Endometrium (tissue), 2 donors: ENCODE results near the gene RNPS1.
"Not testable (repeated sequence)": the region's sequence is repeated elsewhere in the genome, so short reads cannot be mapped to it uniquely, and the experiment has no call there.

ENCODE experiments used
- FAIRE-seq: peaks from 2 replicates; lab custom pipeline; 2012; peaks lifted over from hg19 to GRCh38; lab: Jason Lieb, UNC
- donor health status: control.
- donor health status: control.

RNPS1 gene

GRCh38 chr16:2282866-2283555 lies 15.1 kb upstream of the RNPS1 start:
- no peak for FAIRE-seq

GRCh38 chr16:2282262-2282661 lies 14.3 kb upstream of the RNPS1 start:
- no peak for FAIRE-seq

- FAIRE-seq, result no peak
Observed at GRCh38 chr16:2280981-2281542, 13.1 kb upstream of the RNPS1 start.

DNA sequence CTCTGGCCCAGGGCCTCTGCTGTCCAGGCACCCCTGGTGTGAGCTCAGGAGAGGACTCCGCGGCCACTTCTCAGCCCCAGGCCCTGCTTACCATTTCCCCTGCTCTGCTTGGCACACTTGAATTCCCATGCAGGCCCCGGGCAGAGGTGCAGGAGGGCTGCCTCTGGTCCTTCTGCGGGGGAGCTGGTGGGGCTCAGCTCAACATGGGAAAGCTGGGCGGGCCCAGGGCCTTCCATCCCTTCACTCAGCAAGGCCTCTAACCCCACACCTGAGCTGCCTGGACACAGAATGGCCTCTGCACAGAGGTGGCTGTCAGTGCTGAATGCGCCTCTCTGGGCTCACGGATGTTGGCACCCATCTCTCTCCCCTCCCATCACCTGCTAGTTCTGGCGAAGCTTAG lies 12.5 kb upstream of the RNPS1 start:
- FAIRE-seq, result no peak

DNA sequence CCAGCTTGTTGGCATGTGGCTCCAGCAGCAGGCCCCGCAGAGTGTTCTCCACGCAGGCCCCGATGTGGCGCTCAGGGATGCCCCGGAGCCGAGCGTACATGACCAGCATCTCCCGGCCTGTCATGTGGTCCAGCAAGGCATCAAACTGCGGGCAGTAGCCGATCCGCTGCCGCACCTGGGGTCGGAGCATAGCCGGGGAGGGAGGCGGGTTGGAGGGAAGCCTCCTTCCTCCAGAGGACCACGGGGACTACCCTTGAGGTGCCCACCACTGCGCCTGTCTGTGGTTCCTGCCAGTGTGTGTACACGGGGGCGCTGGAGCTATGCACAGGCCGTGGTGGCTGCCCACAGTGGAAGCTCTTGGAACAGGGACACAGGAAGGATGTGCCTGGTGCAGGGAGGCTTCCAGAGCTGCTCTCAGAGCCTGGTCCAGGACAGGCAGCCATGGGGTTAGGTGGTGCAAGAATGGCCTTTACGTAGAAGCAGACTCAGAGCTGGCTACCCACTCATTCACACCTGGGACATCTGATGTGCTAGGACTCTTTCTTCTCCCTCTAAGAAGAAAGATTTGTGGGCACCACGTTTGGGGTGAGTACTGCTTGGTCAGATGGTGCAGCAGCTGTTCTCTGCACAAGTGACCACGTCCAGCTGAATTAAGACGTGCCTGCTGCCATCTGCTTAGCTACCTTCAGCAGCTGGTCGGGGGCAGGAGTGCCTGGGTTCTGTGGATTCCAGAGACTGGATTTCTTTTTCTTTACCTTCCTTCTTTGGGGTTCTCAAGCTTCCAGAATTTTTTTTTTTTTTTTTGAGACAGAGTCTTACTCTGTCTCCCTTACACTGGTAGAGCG lies 11.3 kb upstream of the RNPS1 start:
- FAIRE-seq, result no peak

DNA sequence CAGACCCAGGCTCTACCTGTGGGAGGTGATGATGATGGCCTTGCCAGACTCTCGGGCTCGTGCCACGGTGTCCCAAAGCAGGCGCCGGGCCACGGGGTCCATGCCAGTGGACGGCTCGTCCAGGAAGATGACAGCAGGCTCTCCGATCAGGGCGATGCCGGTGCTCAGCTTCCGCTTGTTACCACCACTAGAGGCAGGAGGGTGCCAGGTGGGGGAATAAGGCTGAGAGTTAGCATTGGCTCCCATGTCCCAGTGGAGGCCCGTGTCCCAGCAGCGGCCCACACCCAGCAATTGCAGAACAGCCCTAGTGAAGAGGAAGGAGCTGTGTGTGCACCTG lies 10.3 kb upstream of the RNPS1 start:
- no peak for FAIRE-seq

DNA sequence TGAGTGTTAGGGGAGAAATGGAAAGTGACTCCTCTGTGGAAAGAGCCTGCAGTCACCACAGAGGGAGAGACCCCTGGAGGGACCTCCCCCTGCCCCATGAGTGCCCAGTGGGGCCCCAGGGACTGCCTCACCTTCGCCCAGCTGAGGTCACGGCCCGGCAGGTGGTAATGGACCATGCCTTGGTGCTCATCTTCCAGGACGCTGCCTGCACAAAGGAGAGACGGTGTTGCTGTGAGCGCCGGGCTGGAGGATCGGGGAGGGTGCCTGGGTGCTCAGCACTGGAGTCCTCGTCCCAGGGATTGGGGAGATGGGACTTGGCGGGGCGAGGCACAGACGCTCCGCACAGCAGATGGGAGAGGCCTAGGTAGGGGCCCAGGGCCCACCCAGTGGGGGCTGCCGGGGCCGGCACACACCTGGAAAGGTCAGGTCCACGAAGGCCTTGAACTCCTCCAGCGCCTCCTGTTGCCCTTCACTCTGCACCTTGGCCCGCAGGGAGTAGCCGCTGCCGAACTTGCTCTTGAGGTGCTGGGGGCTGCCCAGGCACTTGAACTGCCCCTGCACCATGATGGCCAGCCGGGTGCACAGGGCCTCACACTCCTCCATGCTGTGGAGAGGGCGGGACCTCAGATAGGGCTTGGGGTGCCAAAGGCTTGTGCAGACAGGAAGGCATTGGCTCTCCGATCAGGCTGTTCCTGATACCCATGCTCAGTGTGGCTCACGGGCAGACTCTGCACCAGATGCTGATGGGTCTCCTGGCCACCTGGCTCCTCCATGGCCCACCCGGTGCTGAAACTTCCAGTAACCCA lies 9.7 kb upstream of the RNPS1 start:
- no peak for FAIRE-seq

DNA sequence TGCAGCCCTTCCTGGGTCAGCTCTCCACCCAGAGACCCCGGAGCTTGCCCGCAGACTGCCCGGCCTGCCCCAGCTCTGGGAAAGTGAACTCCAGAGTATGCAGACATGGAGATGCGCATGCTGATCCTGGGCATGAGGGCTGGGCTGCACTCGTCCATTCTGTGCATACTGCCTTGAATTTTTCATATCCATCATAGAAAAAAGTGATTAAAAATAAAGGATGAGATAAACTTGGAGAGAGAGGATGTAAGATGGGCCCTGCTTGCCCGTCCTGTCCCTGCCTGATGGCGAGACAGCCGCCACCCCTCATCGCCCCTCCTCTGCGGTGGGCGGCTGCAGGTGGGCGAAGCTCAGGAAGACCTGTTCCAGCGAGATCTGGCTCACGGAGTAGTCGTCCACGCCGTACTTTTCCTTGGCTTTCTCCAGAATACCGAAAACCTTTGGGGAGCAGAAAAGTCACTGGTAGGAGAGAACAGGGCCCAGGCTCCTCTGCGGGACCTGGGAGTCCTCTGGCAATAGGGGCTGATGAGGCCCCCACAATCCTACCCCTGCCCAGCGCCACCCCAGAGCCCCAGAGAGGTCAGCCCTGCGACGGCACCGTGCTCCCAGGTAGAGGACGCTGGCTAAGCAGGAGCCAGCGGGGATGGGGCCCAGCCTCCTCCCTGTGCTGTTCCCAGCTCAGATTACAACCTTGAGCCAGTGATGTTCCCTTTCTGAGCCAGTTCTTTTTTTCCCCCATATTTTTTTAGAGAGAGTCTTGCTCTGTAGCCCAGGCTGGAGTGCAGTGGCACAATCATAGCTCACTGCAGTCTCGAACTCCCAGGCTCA lies 8.7 kb upstream of the RNPS1 start:
- no peak for FAIRE-seq

DNA sequence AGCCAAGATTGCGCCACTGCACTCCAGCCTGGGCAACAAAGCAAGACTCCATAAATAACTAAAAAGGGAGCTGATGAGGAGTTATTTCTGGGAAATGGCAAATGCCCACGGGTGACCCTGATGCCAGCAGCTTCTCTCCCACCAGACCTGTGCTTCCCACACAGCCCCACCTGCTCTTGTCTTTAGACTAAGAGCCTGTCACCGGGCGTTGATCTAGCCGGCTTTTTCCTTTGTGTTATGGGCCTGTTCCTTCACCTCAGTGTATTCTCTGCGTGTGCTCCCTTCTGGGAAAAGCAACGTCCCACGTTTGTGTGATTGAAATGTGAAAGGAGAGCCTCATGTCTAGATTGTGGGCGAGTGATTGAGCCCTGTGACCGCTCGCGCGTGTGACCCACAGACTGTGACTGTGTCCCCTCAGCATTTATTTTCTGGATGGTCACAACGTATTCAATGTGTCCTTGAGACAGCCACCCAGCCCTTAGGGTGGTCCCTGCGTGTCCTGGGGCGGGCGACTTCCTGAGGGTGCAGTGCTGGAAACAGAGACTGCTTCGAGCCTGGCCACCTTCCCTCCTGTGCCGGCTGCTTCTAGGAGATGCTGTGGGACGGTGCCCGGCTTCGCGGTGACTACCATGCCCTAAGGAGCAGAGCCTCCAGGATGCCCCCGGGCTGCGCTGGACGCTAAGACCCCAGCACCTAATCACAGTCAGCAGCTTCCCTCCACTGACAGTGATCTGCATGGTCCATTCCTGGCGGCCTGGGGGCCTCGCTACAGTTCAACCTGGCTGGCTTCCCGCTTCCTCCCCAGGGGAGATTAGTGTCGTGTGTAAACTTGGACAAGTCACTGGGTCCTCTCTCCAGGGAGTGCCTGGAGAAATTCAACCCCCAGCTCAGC lies 7.8 kb upstream of the RNPS1 start:
- no peak for FAIRE-seq

- no peak for FAIRE-seq
Observed at GRCh38 chr16:2273931-2274330, 6.0 kb upstream of the RNPS1 start.

GRCh38 chr16:2273484-2273883 lies 5.6 kb upstream of the RNPS1 start:
- FAIRE-seq, result no peak

DNA sequence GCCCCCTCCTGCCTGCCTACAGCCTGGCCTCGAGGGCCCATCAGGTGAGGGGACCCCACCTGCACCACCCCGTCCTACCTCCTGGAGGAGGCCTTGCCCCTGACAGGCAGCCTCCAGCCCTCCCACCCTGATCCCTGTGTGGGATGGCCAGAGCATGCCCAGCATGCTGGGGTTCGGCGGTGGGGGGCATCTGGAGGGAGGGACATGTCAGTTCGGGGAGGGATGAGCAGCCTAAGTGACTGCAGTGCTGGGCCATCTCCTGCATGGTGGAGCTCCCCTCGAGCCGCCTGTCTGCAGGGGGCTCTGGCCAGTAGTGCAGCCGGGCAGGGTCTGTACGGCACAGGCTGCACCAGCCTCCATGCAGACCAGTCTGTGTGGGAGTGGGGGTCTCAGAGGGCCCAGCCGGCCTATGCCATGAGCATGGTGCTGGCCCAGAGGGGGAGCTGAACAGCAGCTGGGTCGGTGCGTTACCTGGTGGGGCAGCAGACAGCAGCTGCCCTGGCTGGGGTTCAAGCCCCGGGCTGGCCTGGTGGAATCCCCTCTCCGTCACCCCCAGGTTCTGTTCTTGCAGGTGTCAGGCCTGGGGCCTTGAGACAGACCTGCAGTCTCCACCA lies 4.0 kb upstream of the RNPS1 start:
- no peak for FAIRE-seq

- no peak for FAIRE-seq
Observed at GRCh38 chr16:2270588-2271470, 2.9 kb upstream of the RNPS1 start.

DNA sequence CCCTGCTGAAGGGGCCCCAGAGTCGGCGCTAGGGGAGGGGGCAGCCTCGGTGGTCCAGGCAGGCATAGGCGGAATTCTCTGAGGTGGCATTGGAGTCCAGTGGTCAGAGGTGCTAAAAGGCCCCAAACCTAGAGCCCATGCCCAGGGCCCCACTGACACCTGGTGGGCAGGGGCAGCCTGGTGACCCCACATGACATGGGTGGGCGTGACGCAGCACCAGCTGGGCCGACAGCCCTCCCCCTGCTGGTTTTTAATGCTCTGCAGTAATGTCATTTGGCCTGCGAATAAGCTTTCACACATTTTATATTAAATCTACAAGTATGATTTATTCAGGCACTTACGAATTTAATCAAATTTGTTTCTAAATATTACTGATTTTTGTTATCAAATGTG lies 2.1 kb upstream of the RNPS1 start:
- no peak for FAIRE-seq

DNA sequence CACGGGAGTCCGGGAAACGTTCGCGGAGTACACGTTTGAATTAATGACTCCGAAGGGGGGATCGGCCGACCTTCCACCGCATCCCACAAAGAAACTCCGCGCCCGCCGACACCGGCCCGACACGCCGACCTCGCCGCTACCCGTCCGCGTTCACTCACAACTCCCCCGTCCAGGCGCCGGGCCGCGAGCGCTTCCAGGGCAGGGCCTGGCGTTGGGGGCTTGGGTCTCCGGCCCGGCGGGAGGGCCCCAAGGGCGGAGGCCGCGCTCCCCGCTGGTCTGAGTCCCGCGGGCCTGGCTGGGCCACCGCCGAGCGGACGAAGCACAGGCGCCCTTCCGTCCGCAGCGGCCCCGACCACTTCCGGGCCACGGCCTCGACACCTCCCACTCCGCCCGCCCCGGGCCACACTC lies 417 bp downstream of the RNPS1 start:
- FAIRE-seq, result not testable (repeated sequence)

DNA sequence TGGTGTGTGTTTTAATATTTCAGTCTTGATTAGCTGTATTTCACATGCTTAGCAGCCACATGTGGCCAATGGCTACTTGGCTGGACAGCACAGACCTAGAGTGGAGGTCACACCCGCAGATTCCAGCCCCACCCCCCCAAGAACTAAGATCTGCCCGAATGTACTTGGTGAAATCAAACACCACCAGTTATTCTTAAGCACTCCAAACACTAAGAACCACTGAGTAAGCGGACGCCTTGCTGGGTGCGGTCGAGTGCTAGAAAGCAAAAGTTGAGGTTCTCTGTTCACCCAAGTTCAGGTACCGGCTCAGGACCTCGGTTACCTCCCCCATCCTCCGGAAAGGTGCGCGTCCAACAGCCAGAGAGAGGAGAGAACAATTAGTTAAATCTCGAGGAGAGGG lies 1.0 kb downstream of the RNPS1 start:
- not testable (repeated sequence) for FAIRE-seq

DNA sequence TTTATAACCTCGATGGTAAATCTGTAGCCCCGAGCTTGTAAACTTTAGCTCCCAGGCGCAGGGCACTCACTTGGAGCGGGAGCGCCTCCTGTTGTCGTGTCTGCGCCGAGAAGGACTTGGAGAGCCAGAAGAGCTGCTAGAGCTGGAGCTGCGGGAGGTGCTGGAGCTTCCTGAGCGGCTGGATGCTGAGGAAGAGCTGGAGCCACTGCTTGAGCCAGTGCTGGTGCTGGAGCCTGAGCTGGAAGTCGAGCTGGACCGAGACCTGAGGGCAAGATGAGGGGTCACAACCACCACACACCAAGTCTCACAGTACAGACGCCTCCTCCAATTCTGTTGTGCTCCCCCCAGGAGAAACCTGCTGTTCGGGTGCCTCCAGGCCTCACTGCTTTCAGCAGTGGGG lies 4.9 kb downstream of the RNPS1 start:
- not testable (repeated sequence) for FAIRE-seq

DNA sequence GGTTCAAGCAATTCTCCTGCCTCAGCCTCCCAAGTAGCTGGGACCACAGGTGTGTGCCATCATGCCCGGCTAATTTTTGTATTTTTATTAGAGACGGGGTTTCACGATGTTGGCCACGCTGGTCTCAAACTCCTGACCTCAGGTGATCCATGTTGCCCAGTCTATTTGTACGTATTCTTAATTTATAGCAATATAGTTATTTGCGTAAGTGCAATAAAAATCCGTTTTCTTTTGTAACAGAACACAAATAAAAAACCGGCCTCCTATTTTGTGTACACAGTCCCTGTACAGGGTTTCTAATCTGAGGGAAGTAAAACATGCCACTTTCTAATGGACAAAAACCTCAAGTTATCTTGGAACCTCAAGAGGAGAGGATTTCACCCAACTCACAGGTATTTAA lies 7.7 kb downstream of the RNPS1 start:
- FAIRE-seq, result no peak

- not testable (repeated sequence) for FAIRE-seq
Observed at GRCh38 chr16:2258530-2258929, 9.4 kb downstream of the RNPS1 start.
